H1 (cell line): Measurements from ENCODE around the gene IQCN. TPM values are rescaled to one million over a fixed set of nuclear protein-coding genes. Genes with fewer than 3 reads are reported as not detected.

Experiments
- CTCF ChIA-PET: fragments of 300-600 bp; sonication (Branson Sonifier 250); formaldehyde crosslinking; loops from one replicate; lab custom pipeline; 2021; ENCODE audit not compliant: partially characterized antibody; lab: Charles Lee
- POLR2A ChIA-PET: fragments of 300-600 bp; sonication (Branson Sonifier 250); formaldehyde crosslinking; loops from one replicate; lab custom pipeline; 2021; ENCODE audit warnings: inconsistent platforms; ENCODE audit not compliant: partially characterized antibody; lab: Charles Lee
- DNase-seq, 2 experiments: peaks; one replicate each; pipeline versions ENCODE4 v3.0.0 to v3.0.0-alpha.2; 2010 to 2022; ENCODE audit warnings: low spot score in 2 of 2, low read depth in 1 of 2, mixed read lengths in 1 of 2
- FAIRE-seq: peaks from 2 replicates; lab custom pipeline; 2011; peaks lifted over from hg19 to GRCh38; lab: Jason Lieb, UNC
- H2AFZ ChIP-seq: 2 replicates; pipeline ENCODE4 v1.8.1; 2012; ENCODE audit warnings: low read length, inconsistent platforms
- H2AK5ac ChIP-seq: 2 replicates; pipeline ENCODE4 v1.6.1; 2013; ENCODE audit warnings: low read depth, low read length
- H2BK120ac ChIP-seq: replicated peaks from 2 replicates; pipeline ENCODE3; 2013; ENCODE audit warnings: low read depth, low read length, inconsistent platforms
- H2BK12ac ChIP-seq: 2 replicates; pipeline ENCODE4 v1.6.1; 2013; ENCODE audit warnings: low read depth, low read length
- H2BK15ac ChIP-seq: 2 replicates; pipeline ENCODE4 v1.6.1; 2013; ENCODE audit warnings: low read length
- H2BK20ac ChIP-seq: 2 replicates; pipeline ENCODE4 v1.6.1; 2013; ENCODE audit warnings: low read length
- H2BK5ac ChIP-seq: 2 replicates; pipeline ENCODE4 v1.6.1; 2013; ENCODE audit warnings: low read depth, low read length
- H3K14ac ChIP-seq: 2 replicates; pipeline ENCODE4 v1.6.1; 2013; ENCODE audit warnings: inconsistent platforms; ENCODE audit not compliant: insufficient read length
- H3K18ac ChIP-seq: 2 replicates; pipeline ENCODE4 v1.6.1; 2013; ENCODE audit warnings: low read length; ENCODE audit errors: extremely low read depth
- H3K23ac ChIP-seq: 2 replicates; pipeline ENCODE4 v1.6.1; 2013; ENCODE audit warnings: inconsistent platforms; ENCODE audit not compliant: insufficient read length
- H3K23me2 ChIP-seq: 2 replicates; pipeline ENCODE4 v1.6.1; 2013; ENCODE audit warnings: low read depth, low read length
- H3K27ac ChIP-seq: 2 replicates; pipeline ENCODE4 v1.6.1; 2011; ENCODE audit warnings: low read depth, low read length, inconsistent platforms
- H3K27me3 ChIP-seq, 4 experiments: replicated peaks in 1 of 4; 1 replicate in 1 of 4; 2 replicates in 3 of 4; pipeline versions ENCODE4 v1.6.1 to v1.8.1; 2011 to 2013; ENCODE audit warnings: low read length in 3 of 4, mild to moderate bottlenecking in 3 of 4, inconsistent platforms in 2 of 4, mixed read lengths in 2 of 4, moderate library complexity in 1 of 4; ENCODE audit not compliant: control insufficient read depth in 3 of 4, insufficient read depth in 3 of 4; ENCODE audit errors: extremely low read depth in 1 of 4
- H3K36me3 ChIP-seq, 4 experiments: 2 replicates each; pipeline versions ENCODE4 v1.6.1 to v1.8.1; 2011 to 2013; ENCODE audit warnings: mild to moderate bottlenecking in 4 of 4, low read length in 3 of 4, moderate library complexity in 2 of 4, control low read depth in 1 of 4, inconsistent platforms in 1 of 4; ENCODE audit not compliant: insufficient read depth in 4 of 4, control insufficient read depth in 2 of 4
- H3K4ac ChIP-seq: replicated peaks from 2 replicates; pipeline ENCODE3; 2013; ENCODE audit warnings: low read length, low read depth, mixed read lengths, inconsistent platforms; ENCODE audit not compliant: insufficient read length
- H3K4me1 ChIP-seq, 4 experiments: replicated peaks in 1 of 4; 1 replicate in 1 of 4; 2 replicates in 3 of 4; pipeline versions ENCODE4 v1.6.1 to v1.8.1; 2011 to 2013; ENCODE audit warnings: low read length in 3 of 4, inconsistent platforms in 2 of 4, mixed read lengths in 1 of 4; ENCODE audit not compliant: insufficient read depth in 4 of 4, control insufficient read depth in 3 of 4
- H3K4me2 ChIP-seq, 2 experiments: 2 replicates each; pipeline versions ENCODE4 v1.6.1 to v1.8.1; 2011 to 2013; ENCODE audit warnings: low read depth in 2 of 2, low read length in 2 of 2, control low read depth in 1 of 2, inconsistent platforms in 1 of 2, mild to moderate bottlenecking in 1 of 2; ENCODE audit not compliant: insufficient read depth in 1 of 2
- H3K4me3 ChIP-seq, 4 experiments: fragments of 200-600, 300-600 bp in 1 of 4; sonication (generic), shearing (Covaris generic), sonication (Bioruptor Twin) in 1 of 4; 2 replicates each; pipeline versions ENCODE4 v1.5.1 to v1.8.1; 2011 to 2016; ENCODE audit warnings: low read length in 4 of 4, low read depth in 3 of 4, control low read depth in 2 of 4, inconsistent platforms in 2 of 4, mild to moderate bottlenecking in 2 of 4, mixed read lengths in 1 of 4, moderate library complexity in 1 of 4; ENCODE audit not compliant: insufficient read depth in 2 of 4; ENCODE audit errors: extremely low read depth in 1 of 4
- H3K56ac ChIP-seq: replicated peaks from 2 replicates; pipeline ENCODE3; 2013; ENCODE audit warnings: low read depth, mild to moderate bottlenecking, mixed read lengths, low read length, inconsistent platforms; ENCODE audit not compliant: insufficient read length
- H3K79me1 ChIP-seq: 2 replicates; pipeline ENCODE4 v1.6.1; 2013; ENCODE audit warnings: low read depth, low read length, control low read depth
- H3K79me2 ChIP-seq, 2 experiments: 2 replicates each; pipeline versions ENCODE4 v1.6.1 to v1.8.1; 2012 to 2013; ENCODE audit warnings: low read length in 2 of 2, mild to moderate bottlenecking in 2 of 2, inconsistent platforms in 1 of 2; ENCODE audit not compliant: insufficient read depth in 2 of 2, control insufficient read depth in 1 of 2
- H3K9ac ChIP-seq, 4 experiments: replicated peaks in 1 of 4; 1 replicate in 1 of 4; 2 replicates in 3 of 4; pipeline versions ENCODE4 v1.6.1 to v1.8.1; 2011 to 2013; ENCODE audit warnings: low read depth in 3 of 4, low read length in 3 of 4, control low read depth in 2 of 4, mild to moderate bottlenecking in 2 of 4, moderate library complexity in 2 of 4, inconsistent platforms in 1 of 4; ENCODE audit errors: extremely low read depth in 1 of 4
- H3K9me3 ChIP-seq, 2 experiments: 2 replicates each; pipeline versions ENCODE4 v1.6.1 to v1.8.1; 2012 to 2013; ENCODE audit warnings: mild to moderate bottlenecking in 2 of 2, moderate library complexity in 2 of 2, control low read depth in 1 of 2, inconsistent platforms in 1 of 2, low read depth in 1 of 2, low read length in 1 of 2, mixed read lengths in 1 of 2; ENCODE audit not compliant: insufficient read depth in 2 of 2
- H4K20me1 ChIP-seq, 2 experiments: replicated peaks in 1 of 2; 2 replicates each; pipeline versions ENCODE3 to v1.8.1; 2011 to 2013; ENCODE audit warnings: inconsistent platforms in 2 of 2, low read length in 2 of 2, mild to moderate bottlenecking in 1 of 2; ENCODE audit not compliant: insufficient read depth in 2 of 2, control insufficient read depth in 1 of 2
- H4K5ac ChIP-seq: 2 replicates; pipeline ENCODE4 v1.6.1; 2013; ENCODE audit warnings: low read length, low read depth, mixed read lengths, inconsistent platforms; ENCODE audit not compliant: insufficient read length
- H4K8ac ChIP-seq: 2 replicates; pipeline ENCODE4 v1.8.0; 2013; ENCODE audit warnings: mild to moderate bottlenecking, moderate library complexity, low read length, inconsistent platforms; ENCODE audit not compliant: insufficient read depth; ENCODE audit errors: extremely low read depth
- H4K91ac ChIP-seq: replicated peaks from 2 replicates; pipeline ENCODE3; 2013; ENCODE audit warnings: low read length, mixed read lengths, inconsistent platforms; ENCODE audit not compliant: insufficient read length
- JUND ChIP-seq: IDR thresholded peaks from 2 replicates; pipeline ENCODE4 v1.6.1; 2011; ENCODE audit warnings: mild to moderate bottlenecking, improper control_type of control experiment, low read length
- RAD21 ChIP-seq, 2 experiments: IDR thresholded peaks in 1 of 2; conservative IDR thresholded peaks in 1 of 2; 2 replicates each; pipeline ENCODE4 v1.6.1; 2011; ENCODE audit warnings: low read depth in 2 of 2, low read length in 2 of 2, improper control_type of control experiment in 1 of 2, inconsistent platforms in 1 of 2, mild to moderate bottlenecking in 1 of 2, moderate library complexity in 1 of 2
- RFX5 ChIP-seq: IDR thresholded peaks from 2 replicates; pipeline ENCODE4 v1.6.1; 2011; ENCODE audit warnings: low read depth, low read length, improper control_type of control experiment, borderline replicate concordance
- SRF ChIP-seq: IDR thresholded peaks from 2 replicates; pipeline ENCODE4 v1.6.1; 2011; ENCODE audit warnings: mild to moderate bottlenecking, low read depth, low read length, moderate library complexity
- TAF7 ChIP-seq: optimal IDR thresholded peaks from 2 replicates; pipeline ENCODE3; 2011; ENCODE audit warnings: low read depth, mild to moderate bottlenecking, inconsistent platforms, low read length, moderate library complexity, borderline replicate concordance
- WGBS, 2 experiments: shearing (Covaris generic) in 1 of 2; methylation state at CpG; one replicate each; pipeline versions ENCODE4 v1.1.6 to v1.1.7; 2013 to 2015; ENCODE audit warnings: low lambda C conversion rate in 2 of 2, mixed read lengths in 2 of 2, inconsistent platforms in 1 of 2, low coverage in 1 of 2, missing lambda C conversion rate in 1 of 2; ENCODE audit not compliant: insufficient replicate concordance in 2 of 2, insufficient coverage in 1 of 2, insufficient read length in 1 of 2; ENCODE audit errors: extremely low coverage in 1 of 2, missing lambda C conversion rate in 1 of 2; 5-methylcytosine and 5-hydroxymethylcytosine counted together
- polyA plus RNA-seq, 7 experiments: library from polyadenylated mRNA; depleted of rRNA in 3 of 7; stranded (reverse) in 5 of 7; unstranded in 2 of 7; fragments of >200 nt in 5 of 7; fragments of 200-250 nt in 2 of 7; gene quantifications; 1 replicate in 5 of 7; 2 replicates in 1 of 7; 4 replicates in 1 of 7; pipeline versions ENCODE4 v1.2.1 to v1.2.3, GENCODE V29; 2011 to 2013; ENCODE audit warnings: missing spikeins in 2 of 7, mixed read lengths in 2 of 7
- total RNA-seq: library from RNA; stranded (reverse); fragmentation: NEBNext Ultra II Directional; extraction: Animal tissue kit (Norgen Biotek cat#: 25700); gene quantifications from 2 replicates; pipeline ENCODE4 v1.2.1, GENCODE V29; 2021
- TF ChIP-seq, protein P1 (sequence below): IDR thresholded peaks from 2 replicates; pipeline ENCODE4 v1.6.1; 2011; ENCODE audit warnings: low read depth, mild to moderate bottlenecking, low read length; ENCODE audit not compliant: insufficient read depth
- TF ChIP-seq, protein P2 (sequence below), 3 experiments: IDR thresholded peaks; 1 replicate in 2 of 3; 2 replicates in 1 of 3; pipeline versions ENCODE4 v1.5.1 to v1.6.1; 2011; ENCODE audit warnings: low read length in 3 of 3, mild to moderate bottlenecking in 3 of 3, inconsistent platforms in 2 of 3, low read depth in 1 of 3, moderate library complexity in 1 of 3; ENCODE audit not compliant: insufficient read depth in 1 of 3; ENCODE audit errors: control extremely low read depth in 1 of 3
- TF ChIP-seq, protein P3 (sequence below): IDR thresholded peaks from 2 replicates; pipeline ENCODE4 v1.6.1; 2012; ENCODE audit warnings: inconsistent platforms

Gene IQCN
- total and polyA plus RNA-seq, 2 of the 8 experiments (the other 6 are each of a cell fraction or from before 2014, with no cell fraction given), result 0.36 to 1.0 TPM

DNA sequence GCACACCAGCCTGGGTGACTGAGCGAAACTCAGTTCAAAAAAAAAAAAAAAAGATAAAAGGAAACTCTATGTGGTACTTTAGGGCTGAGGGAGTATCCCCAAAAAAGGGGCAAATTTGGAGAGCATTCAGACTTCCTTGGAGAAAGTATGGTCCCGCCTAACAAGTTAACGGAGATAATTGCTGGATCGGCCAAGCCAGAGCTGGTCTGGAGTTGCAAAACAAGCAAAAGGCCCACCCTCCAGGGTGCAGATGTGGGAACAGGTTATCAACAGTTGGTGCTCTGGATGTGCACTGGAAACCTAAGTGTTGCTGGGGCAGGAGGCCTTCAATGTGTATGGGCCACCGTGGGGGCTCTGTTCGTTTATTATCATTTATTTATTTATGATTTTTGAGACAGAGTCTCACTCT, 2.8 kb downstream of the IQCN start:
- DNase-seq, result no peak
- no peak overlapping the region for H3K4ac ChIP-seq
- H2AK5ac ChIP-seq, result no peak overlapping the region
- peaks cover 3% of the 10 kb centered on the region; the same call in 1 of the 2 replicates for H3K79me1 ChIP-seq
- CTCF ChIA-PET, result interaction anchor here (0.6 to 13.6 kb wide), 16 partner anchors 7 to 808 kb away, joined by 3 to 242 read pairs (median 4); partner anchors contain the start of genes LSM4 and SSBP4
- H3K36me3 ChIP-seq, result no peaks in the 10 kb centered on the region; a peak in 1 of 8 replicates
- POLR2A ChIA-PET, result interaction anchor here (0.6 to 3.3 kb wide), 5 partner anchors 10 to 44 kb away, joined by 3 to 24 read pairs (median 4); partner anchors contain the start of gene JUND
- FAIRE-seq, result no peak
- no peak overlapping the region for H3K27ac ChIP-seq
- no peak overlapping the region for H3K4me3 ChIP-seq
- no peak overlapping the region for H3K18ac ChIP-seq
- H3K14ac ChIP-seq, result no peak overlapping the region
- no peak overlapping the region for H3K56ac ChIP-seq
- no peaks in the 10 kb centered on the region for H3K27me3 ChIP-seq
- no peak overlapping the region for H4K5ac ChIP-seq
- H3K9ac ChIP-seq, result no peak overlapping the region
- H3K4me1 ChIP-seq, result peaks cover 0 to 4% (median 0%) of the 10 kb centered on the region in 4 experiments; a peak in 3 of 7 replicates
- peaks cover 2 to 8% of the 10 kb centered on the region in 2 experiments for H4K20me1 ChIP-seq
- no peak overlapping the region for H3K23ac ChIP-seq
- no peak overlapping the region for H3K4me2 ChIP-seq
- no peak overlapping the region for H4K91ac ChIP-seq
- no peak overlapping the region for H2BK5ac ChIP-seq
- H3K79me2 ChIP-seq, result no peaks in the 10 kb centered on the region
- H4K8ac ChIP-seq, result no peak overlapping the region
- H2BK120ac ChIP-seq, result no peak overlapping the region
- no peaks in the 10 kb centered on the region; the same call in 1 of the 2 replicates for H3K23me2 ChIP-seq
- H2BK12ac ChIP-seq, result no peak overlapping the region
- no peak overlapping the region for H2BK15ac ChIP-seq
- H3K9me3 ChIP-seq, result no peaks in the 10 kb centered on the region
- 97% methylated on average over 6 of the region's 6 CpGs; no CpG with 5 or more reads in 1 of the 2 experiments for WGBS, 2 experiments
- H2AFZ ChIP-seq, result no peak overlapping the region
- H2BK20ac ChIP-seq, result no peak overlapping the region
- TF ChIP-seq, protein P1, sequence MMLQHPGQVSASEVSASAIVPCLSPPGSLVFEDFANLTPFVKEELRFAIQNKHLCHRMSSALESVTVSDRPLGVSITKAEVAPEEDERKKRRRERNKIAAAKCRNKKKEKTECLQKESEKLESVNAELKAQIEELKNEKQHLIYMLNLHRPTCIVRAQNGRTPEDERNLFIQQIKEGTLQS, result no peak
- TF ChIP-seq RAD21 (IDR thresholded peaks at IDR 0.05 in 1 of 2, conservative IDR thresholded peaks at IDR 0.05 in 1 of 2; ENCODE audit: low read depth in 2 of 2, low read length in 2 of 2) (no peak), RFX5 (no peak), SRF (no peak), TAF7 (no peak), JUND (no peak)
- TF ChIP-seq, protein P2, sequence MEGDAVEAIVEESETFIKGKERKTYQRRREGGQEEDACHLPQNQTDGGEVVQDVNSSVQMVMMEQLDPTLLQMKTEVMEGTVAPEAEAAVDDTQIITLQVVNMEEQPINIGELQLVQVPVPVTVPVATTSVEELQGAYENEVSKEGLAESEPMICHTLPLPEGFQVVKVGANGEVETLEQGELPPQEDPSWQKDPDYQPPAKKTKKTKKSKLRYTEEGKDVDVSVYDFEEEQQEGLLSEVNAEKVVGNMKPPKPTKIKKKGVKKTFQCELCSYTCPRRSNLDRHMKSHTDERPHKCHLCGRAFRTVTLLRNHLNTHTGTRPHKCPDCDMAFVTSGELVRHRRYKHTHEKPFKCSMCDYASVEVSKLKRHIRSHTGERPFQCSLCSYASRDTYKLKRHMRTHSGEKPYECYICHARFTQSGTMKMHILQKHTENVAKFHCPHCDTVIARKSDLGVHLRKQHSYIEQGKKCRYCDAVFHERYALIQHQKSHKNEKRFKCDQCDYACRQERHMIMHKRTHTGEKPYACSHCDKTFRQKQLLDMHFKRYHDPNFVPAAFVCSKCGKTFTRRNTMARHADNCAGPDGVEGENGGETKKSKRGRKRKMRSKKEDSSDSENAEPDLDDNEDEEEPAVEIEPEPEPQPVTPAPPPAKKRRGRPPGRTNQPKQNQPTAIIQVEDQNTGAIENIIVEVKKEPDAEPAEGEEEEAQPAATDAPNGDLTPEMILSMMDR (IDR thresholded peaks at IDR 0.05; ENCODE audit: control extremely low read depth in 1 of 3, insufficient read depth in 1 of 3, low read depth in 1 of 3, low read length in 3 of 3), result no peak
- TF ChIP-seq, protein P3, sequence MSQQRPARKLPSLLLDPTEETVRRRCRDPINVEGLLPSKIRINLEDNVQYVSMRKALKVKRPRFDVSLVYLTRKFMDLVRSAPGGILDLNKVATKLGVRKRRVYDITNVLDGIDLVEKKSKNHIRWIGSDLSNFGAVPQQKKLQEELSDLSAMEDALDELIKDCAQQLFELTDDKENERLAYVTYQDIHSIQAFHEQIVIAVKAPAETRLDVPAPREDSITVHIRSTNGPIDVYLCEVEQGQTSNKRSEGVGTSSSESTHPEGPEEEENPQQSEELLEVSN, result no peak
